Left lung (tissue), 10 donors: Measurements from ENCODE around the gene PCDHGA5. TPM values are rescaled to one million over a fixed set of nuclear protein-coding genes. Genes with fewer than 3 reads are reported as not detected.
"Not testable (repeated sequence)": the region's sequence is repeated elsewhere in the genome, so short reads cannot be mapped to it uniquely, and the experiment has no call there.

Experiments used
- ATAC-seq: fragments of 200-7000 bp; cut with Tn5 transposase; one replicate; pipeline ENCODE4 v1.9.1; 2020; ENCODE audit warnings: moderate library complexity
- DNase-seq, 4 donors: peaks; one replicate each; pipeline ENCODE4 v3.0.0-alpha.2; 2013 to 2020
- H3K27ac ChIP-seq, 2 donors: fragments of 200-600 bp; sonication (generic) in 1 of 2; one replicate each; pipeline versions ENCODE4 v1.5.0 to v1.8.0; 2020 to 2021
- H3K27me3 ChIP-seq, 2 donors: fragments of 200-600 bp; sonication (generic) in 1 of 2; one replicate each; pipeline versions ENCODE4 v1.5.0 to v1.8.0; 2020 to 2021
- H3K36me3 ChIP-seq, 2 donors: fragments of 200-600 bp; sonication (generic) in 1 of 2; one replicate each; pipeline versions ENCODE4 v1.5.0 to v1.8.0; 2020 to 2021
- H3K4me1 ChIP-seq, 2 donors: fragments of 200-600 bp; one replicate each; pipeline ENCODE4 v1.8.0; 2021
- H3K4me3 ChIP-seq, 2 donors: fragments of 200-600 bp; sonication (generic) in 1 of 2; one replicate each; pipeline versions ENCODE4 v1.5.0 to v1.8.0; 2020 to 2021; ENCODE audit warnings: mild to moderate bottlenecking in 1 of 2
- H3K9me3 ChIP-seq, 2 donors: fragments of 200-600 bp; sonication (generic) in 1 of 2; one replicate each; pipeline versions ENCODE4 v1.5.0 to v1.8.0; 2020 to 2021
- intact Hi-C, 2 donors: fragments of 100-400 bp; cut with DNase I; formaldehyde crosslinking; loops; one replicate each; pipeline versions ENCODE4 v1.11.2 to v1.14.2; 2022
- polyA plus RNA-seq, 6 donors: library from polyadenylated mRNA; unstranded; fragments of 120-200 nt; gene quantifications; one replicate each; pipeline ENCODE4 v1.2.1, GENCODE V29; 2013; ENCODE audit not compliant: insufficient read length in 6 of 6
- total RNA-seq, 2 donors: library from RNA; stranded (reverse); fragmentation: NEBNext Ultra II Directional; extraction: Animal tissue kit (Norgen Biotek cat#: 25700); gene quantifications; one replicate each; pipeline ENCODE4 v1.2.1, GENCODE V29; 2021
- TF ChIP-seq, protein P1 (sequence below), 2 donors: fragments of 200-600 bp; sonication (generic) in 1 of 2; IDR thresholded peaks; one replicate each; pipeline versions ENCODE4 v1.5.0 to v1.8.0; 2021; ENCODE audit warnings: antibody characterized with exemption in 2 of 2
- donor health status: DM: no; HTN: yes; CAD: no.
- donor health status: DM: no; HTN: no; CAD: no.

PCDHGA5 gene
- total and polyA plus RNA-seq, 8 donors: 1.3 to 5.0 (median 3.7) TPM

DNA sequence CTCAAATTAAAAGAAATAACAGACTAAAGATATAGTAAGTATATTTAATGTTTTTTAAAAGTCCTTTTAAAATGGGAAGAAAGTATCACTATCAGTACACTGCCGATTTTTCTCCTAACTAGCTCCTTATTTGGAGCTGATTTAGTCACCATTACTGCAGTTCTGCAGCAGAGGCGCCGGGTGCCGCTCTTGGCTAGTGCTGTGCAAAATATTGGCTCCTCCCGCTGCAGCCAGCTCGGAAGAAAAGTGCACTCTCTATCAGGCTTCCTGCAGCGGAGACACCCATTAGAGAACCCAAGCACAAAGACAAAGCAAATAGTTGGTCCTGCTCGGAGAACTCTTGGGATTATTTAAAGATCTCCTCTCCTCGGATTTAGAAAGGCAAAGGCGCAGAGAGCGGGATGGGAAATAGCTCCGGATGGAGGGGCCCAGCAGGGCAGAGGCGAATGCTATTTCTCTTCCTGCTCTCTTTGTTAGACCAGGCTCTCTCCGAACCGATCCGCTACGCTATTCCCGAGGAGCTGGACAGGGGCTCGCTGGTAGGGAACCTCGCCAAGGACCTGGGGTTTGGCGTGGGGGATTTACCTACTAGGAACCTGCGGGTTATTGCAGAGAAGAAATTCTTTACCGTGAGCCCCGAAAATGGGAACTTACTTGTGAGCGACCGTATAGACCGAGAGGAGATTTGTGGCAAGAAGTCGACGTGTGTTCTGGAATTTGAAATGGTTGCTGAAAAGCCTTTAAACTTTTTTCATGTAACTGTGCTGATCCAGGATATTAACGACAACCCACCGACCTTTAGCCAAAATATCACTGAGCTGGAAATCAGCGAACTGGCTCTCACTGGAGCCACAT lies 6.3 kb downstream of the PCDHGA5 start, which contains the start of gene PCDHGB3:
TSS of gene PCDHGB3 (plus strand) at position 249 of the 855 bp plus-strand sequence. CDS start at position 402, 153 bp downstream.
- Histone ChIP-seq H3K4me3 (no peak within 1 kb of the TSS), H3K9me3 (peaks cover 3 to 87% of the 10 kb centered on the region in 2 donors), H3K4me1 (no peaks in the 10 kb centered on the region), H3K27ac (no peak within 1 kb of the TSS), H3K36me3 (no peaks in the 10 kb centered on the region), H3K27me3 (peaks cover 41 to 99% of the 10 kb centered on the region in 2 donors)
- ATAC-seq (peak; percentile 54), DNase-seq (no peak)
- TF ChIP-seq, protein P1, sequence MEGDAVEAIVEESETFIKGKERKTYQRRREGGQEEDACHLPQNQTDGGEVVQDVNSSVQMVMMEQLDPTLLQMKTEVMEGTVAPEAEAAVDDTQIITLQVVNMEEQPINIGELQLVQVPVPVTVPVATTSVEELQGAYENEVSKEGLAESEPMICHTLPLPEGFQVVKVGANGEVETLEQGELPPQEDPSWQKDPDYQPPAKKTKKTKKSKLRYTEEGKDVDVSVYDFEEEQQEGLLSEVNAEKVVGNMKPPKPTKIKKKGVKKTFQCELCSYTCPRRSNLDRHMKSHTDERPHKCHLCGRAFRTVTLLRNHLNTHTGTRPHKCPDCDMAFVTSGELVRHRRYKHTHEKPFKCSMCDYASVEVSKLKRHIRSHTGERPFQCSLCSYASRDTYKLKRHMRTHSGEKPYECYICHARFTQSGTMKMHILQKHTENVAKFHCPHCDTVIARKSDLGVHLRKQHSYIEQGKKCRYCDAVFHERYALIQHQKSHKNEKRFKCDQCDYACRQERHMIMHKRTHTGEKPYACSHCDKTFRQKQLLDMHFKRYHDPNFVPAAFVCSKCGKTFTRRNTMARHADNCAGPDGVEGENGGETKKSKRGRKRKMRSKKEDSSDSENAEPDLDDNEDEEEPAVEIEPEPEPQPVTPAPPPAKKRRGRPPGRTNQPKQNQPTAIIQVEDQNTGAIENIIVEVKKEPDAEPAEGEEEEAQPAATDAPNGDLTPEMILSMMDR (IDR thresholded peaks at IDR 0.05): no peak
- intact Hi-C loops: no loop called here

DNA sequence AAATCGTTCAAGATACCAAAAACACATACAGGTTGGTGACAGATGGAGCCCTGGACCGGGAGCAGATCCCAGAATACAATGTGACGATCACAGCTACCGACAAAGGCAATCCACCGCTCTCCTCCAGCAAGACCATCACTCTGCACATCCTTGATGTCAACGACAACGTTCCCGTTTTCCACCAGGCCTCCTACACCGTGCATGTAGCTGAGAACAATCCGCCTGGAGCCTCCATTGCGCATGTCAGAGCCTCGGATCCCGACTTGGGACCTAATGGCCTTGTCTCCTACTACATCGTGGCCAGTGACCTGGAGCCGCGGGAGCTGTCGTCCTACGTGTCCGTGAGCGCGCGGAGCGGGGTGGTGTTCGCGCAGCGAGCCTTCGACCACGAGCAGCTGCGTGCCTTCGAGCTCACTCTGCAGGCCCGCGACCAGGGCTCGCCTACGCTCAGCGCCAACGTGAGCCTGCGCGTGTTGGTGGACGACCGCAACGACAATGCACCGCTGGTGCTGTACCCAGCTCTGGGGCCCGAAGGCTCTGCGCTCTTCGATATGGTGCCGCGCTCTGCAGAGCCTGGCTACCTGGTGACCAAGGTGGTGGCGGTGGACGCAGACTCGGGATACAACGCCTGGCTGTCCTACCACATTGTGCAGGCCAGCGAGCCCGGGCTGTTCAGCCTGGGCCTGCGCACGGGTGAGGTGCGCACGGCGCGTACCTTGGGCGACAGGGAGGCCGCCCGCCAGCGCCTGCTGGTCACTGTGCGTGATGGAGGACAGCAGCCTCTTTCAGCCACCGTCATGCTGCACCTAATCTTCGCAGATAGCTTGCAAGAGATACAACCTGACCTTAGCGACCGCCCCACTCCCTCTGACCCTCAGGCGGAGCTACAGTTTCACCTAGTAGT lies 7.9 kb downstream of the PCDHGA5 start:
- ATAC-seq: no peak
- no peak for DNase-seq
- H3K36me3 ChIP-seq: no peaks in the 10 kb centered on the region
- TF ChIP-seq, protein P1 (IDR thresholded peaks at IDR 0.05): no peak
- peaks cover 27 to 97% of the 10 kb centered on the region in 2 donors for H3K27me3 ChIP-seq
- no peak overlapping the region for H3K27ac ChIP-seq
- intact Hi-C loops: no loop called here
- no peak overlapping the region for H3K4me3 ChIP-seq
- H3K9me3 ChIP-seq: peaks cover 3 to 86% of the 10 kb centered on the region in 2 donors
- no peaks in the 10 kb centered on the region for H3K4me1 ChIP-seq

DNA sequence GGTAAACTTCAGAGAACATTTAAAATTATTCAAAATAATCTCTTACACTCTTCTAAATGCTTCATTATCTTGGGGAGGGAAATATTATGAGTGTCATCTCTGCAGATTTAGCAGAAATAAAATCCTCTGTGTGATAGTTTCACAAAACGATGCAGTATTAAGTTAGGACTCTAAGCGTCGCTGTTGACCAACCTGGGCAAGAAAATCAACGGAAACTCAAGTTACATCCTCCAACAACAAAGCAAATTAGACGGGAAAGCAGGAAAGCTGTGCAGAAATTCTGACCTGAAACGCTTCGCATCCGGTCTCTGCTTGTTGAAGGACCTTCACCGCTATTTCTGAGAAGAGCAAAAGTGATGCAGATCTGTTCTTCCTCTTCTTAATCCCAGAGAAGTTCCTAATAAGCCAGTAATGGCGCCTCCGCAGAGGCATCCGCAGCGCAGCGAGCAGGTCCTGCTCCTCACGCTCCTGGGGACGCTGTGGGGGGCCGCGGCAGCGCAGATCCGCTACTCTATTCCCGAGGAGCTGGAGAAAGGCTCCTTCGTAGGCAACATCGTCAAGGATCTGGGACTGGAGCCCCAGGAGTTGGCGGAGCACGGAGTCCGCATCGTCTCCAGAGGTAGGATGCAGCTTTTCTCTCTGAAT lies 9.8 kb downstream of the PCDHGA5 start, which contains the start of gene PCDHGA6:
TSS of gene PCDHGA6 (plus strand) at position 219 of the 645 bp plus-strand sequence. CDS start at position 412, 193 bp downstream.
- H3K27me3 ChIP-seq: peaks cover 14 to 95% of the 10 kb centered on the region in 2 donors
- peak within 1 kb of the TSS in 1 of 2 donors; percentile 2 for H3K4me3 ChIP-seq
- no peaks in the 10 kb centered on the region for H3K36me3 ChIP-seq
- H3K27ac ChIP-seq: no peak within 1 kb of the TSS
- H3K9me3 ChIP-seq: peaks cover 3 to 93% of the 10 kb centered on the region in 2 donors
- TF ChIP-seq, protein P1 (IDR thresholded peaks at IDR 0.05): peak in 1 of 2 donors; percentile 17
- no peaks in the 10 kb centered on the region for H3K4me1 ChIP-seq
- ATAC-seq (no peak), DNase-seq (no peak)
- intact Hi-C loops: no loop called here

DNA sequence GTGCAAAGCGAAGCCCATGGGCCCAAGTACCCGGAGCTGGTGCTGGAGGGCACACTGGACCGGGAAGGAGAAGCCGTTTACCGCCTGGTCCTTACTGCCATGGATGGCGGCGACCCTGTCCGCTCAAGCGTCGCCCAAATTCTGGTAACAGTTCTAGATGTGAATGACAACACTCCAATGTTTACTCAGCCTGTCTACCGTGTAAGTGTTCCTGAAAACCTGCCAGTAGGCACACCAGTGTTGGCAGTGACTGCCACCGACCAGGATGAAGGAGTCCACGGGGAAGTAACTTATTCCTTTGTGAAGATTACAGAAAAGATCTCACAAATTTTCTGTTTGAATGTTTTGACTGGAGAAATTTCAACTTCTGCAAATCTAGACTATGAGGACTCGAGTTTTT lies 10.7 kb downstream of the PCDHGA5 start:
- H3K4me3 ChIP-seq: no peak overlapping the region
- TF ChIP-seq, protein P1 (IDR thresholded peaks at IDR 0.05): no peak
- intact Hi-C loops: no loop called here

DNA sequence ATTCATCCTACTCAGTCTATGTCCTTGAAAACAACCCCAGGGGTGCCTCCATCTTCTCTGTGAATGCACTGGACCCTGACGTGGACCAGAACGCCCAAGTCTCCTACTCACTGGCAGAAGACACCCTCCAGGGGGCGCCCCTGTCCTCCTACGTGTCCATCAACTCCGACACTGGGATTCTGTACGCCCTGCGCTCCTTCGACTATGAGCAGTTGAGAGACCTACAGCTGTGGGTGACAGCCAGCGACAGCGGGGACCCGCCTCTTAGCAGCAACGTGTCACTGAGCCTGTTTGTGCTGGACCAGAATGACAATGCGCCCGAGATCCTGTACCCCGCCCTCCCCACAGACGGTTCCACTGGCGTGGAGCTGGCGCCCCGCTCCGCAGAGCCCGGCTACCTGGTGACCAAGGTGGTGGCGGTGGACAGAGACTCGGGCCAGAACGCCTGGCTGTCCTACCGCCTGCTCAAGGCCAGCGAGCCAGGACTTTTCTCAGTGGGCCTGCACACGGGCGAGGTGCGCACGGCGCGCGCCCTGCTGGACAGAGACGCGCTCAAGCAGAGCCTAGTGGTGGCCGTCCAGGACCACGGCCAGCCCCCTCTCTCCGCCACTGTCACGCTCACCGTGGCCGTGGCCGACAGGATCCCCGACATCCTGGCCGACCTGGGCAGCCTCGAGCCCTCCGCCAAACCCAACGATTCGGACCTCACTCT lies 11.6 kb downstream of the PCDHGA5 start:
- H3K27ac ChIP-seq, intact Hi-C loops, H3K36me3 ChIP-seq, ATAC-seq, DNase-seq, H3K4me3 ChIP-seq, H3K4me1 ChIP-seq: not testable (repeated sequence)
- Histone ChIP-seq H3K27me3 (peaks cover 5 to 88% of the 10 kb centered on the region in 2 donors), H3K9me3 (peaks cover 3 to 88% of the 10 kb centered on the region in 2 donors)

More for the DNA sequence above, 10.7 kb downstream of the PCDHGA5 start:
- peaks cover 9 to 91% of the 10 kb centered on the region in 2 donors for H3K27me3 ChIP-seq
- ATAC-seq (no peak), DNase-seq (no peak)
- H3K36me3 ChIP-seq: no peaks in the 10 kb centered on the region
- H3K27ac ChIP-seq: no peak overlapping the region
- H3K9me3 ChIP-seq: peaks cover 3 to 90% of the 10 kb centered on the region in 2 donors
- no peaks in the 10 kb centered on the region for H3K4me1 ChIP-seq
